NB4 (cell line): ENCODE measurements around the gene MYRFL.

Experiments used
- DNase-seq: peaks from one replicate; pipeline ENCODE4 v3.0.0; 2010; ENCODE audit warnings: low read depth
- H3K4me3 ChIP-seq: one replicate; pipeline ENCODE4 v1.5.1; 2011; ENCODE audit warnings: mild to moderate bottlenecking, low read depth, low read length, moderate library complexity
- CTCF ChIP-seq: IDR thresholded peaks from one replicate; pipeline ENCODE4 v1.5.1; 2012; ENCODE audit warnings: low read depth, low read length
- MAX ChIP-seq: IDR thresholded peaks from 2 replicates; pipeline ENCODE4 v1.6.1; 2011; ENCODE audit warnings: low read depth, low read length
- MYC ChIP-seq: IDR thresholded peaks from 2 replicates; pipeline ENCODE4 v1.6.1; 2011; ENCODE audit warnings: low read depth, low read length
- POLR2A ChIP-seq: IDR thresholded peaks from 2 replicates; pipeline ENCODE4 v1.6.1; 2011; ENCODE audit warnings: mild to moderate bottlenecking; ENCODE audit not compliant: insufficient read length; ENCODE audit errors: extremely low read depth

MYRFL gene

GRCh38 chr12:69881771-69882170 lies 56.7 kb downstream of the MYRFL start:
- TF ChIP-seq POLR2A (no peak), MAX (no peak), MYC (no peak), CTCF (no peak)
- no peak for DNase-seq
- no peak overlapping the region for H3K4me3 ChIP-seq

GRCh38 chr12:69884386-69884785 lies 59.4 kb downstream of the MYRFL start:
- DNase-seq, result no peak
- H3K4me3 ChIP-seq, result no peak overlapping the region
- TF ChIP-seq CTCF (no peak), MYC (no peak), MAX (no peak), POLR2A (no peak)

- DNase-seq, result no peak
- H3K4me3 ChIP-seq, result no peak overlapping the region
- TF ChIP-seq MYC (no peak), MAX (no peak), POLR2A (no peak), CTCF (no peak)
Observed at GRCh38 chr12:69885658-69886057, 60.6 kb downstream of the MYRFL start.

- H3K4me3 ChIP-seq, result no peak overlapping the region
- DNase-seq, result no peak
- TF ChIP-seq CTCF, result no peak
Observed at GRCh38 chr12:69886109-69886508, 61.1 kb downstream of the MYRFL start.

GRCh38 chr12:69886715-69887114 lies 61.7 kb downstream of the MYRFL start:
- H3K4me3 ChIP-seq, result no peak overlapping the region
- TF ChIP-seq POLR2A (no peak), CTCF (no peak), MYC (no peak), MAX (no peak)
- DNase-seq, result no peak

GRCh38 chr12:69888901-69889300 lies 63.9 kb downstream of the MYRFL start:
- no peak for TF ChIP-seq POLR2A
- no peak for TF ChIP-seq MAX
- no peak overlapping the region for H3K4me3 ChIP-seq
- no peak for DNase-seq
